Osteoblast (primary cell): ENCODE measurements around the gene NEURL1B. TPM values are rescaled to one million over a fixed set of nuclear protein-coding genes. Genes with fewer than 3 reads are reported as not detected.

Source experiments
- DNase-seq: peaks from one replicate; pipeline ENCODE4 v3.0.0; 2011; ENCODE audit warnings: low spot score, mixed read lengths; ENCODE audit not compliant: insufficient read length; ENCODE audit errors: missing footprints
- H2AFZ ChIP-seq: 2 replicates; pipeline ENCODE4 v1.6.0; 2011; ENCODE audit warnings: mild to moderate bottlenecking, low read length
- H3K27ac ChIP-seq: 2 replicates; pipeline ENCODE4 v1.5.1; 2011; ENCODE audit warnings: mild to moderate bottlenecking, low read depth, low read length, moderate library complexity
- H3K27me3 ChIP-seq: 2 replicates; pipeline ENCODE4 v1.6.0; 2012; ENCODE audit warnings: mild to moderate bottlenecking, control low read depth, inconsistent platforms, low read length, moderate library complexity; ENCODE audit not compliant: insufficient read depth
- H3K36me3 ChIP-seq: 2 replicates; pipeline ENCODE4 v1.5.1; 2011; ENCODE audit warnings: mild to moderate bottlenecking, low read length, control low read depth, moderate library complexity; ENCODE audit not compliant: insufficient read depth
- H3K4me1 ChIP-seq: 2 replicates; pipeline ENCODE4 v1.5.1; 2011; ENCODE audit warnings: mild to moderate bottlenecking, low read length, control low read depth, moderate library complexity; ENCODE audit not compliant: insufficient read depth
- H3K4me2 ChIP-seq: 2 replicates; pipeline ENCODE4 v1.6.0; 2011; ENCODE audit warnings: mild to moderate bottlenecking, low read length; ENCODE audit not compliant: insufficient read depth
- H3K4me3 ChIP-seq: fragments of 200-600 bp; sonication (generic); 3 replicates; pipeline ENCODE4 v1.5.1; 2012; ENCODE audit warnings: mild to moderate bottlenecking, low read length, inconsistent platforms; ENCODE audit not compliant: insufficient read depth
- H3K79me2 ChIP-seq: 2 replicates; pipeline ENCODE4 v1.6.0; 2012; ENCODE audit warnings: mild to moderate bottlenecking, low read length, control low read depth, inconsistent platforms; ENCODE audit not compliant: insufficient read depth
- H3K9me3 ChIP-seq: 2 replicates; pipeline ENCODE4 v1.5.1; 2011; ENCODE audit warnings: low read depth, low read length, control low read depth
- H4K20me1 ChIP-seq: 2 replicates; pipeline ENCODE4 v1.6.0; 2012; ENCODE audit warnings: mild to moderate bottlenecking, low read length, control low read depth; ENCODE audit not compliant: insufficient read depth
- CTCF ChIP-seq: IDR thresholded peaks from 2 replicates; pipeline ENCODE4 v1.5.1; 2011; ENCODE audit warnings: mild to moderate bottlenecking, low read depth, low read length, moderate library complexity; ENCODE audit errors: extremely low read depth
- total RNA-seq: library from RNA; depleted of rRNA; stranded (reverse); fragments of >200 nt; gene quantifications from 2 replicates; pipeline ENCODE4 v1.2.3, GENCODE V29; 2012

The NEURL1B gene
- total RNA-seq, 1 donor = 0.36 TPM

- H3K4me3 ChIP-seq = no peak overlapping the region
- no peaks in the 10 kb centered on the region for H3K9me3 ChIP-seq
- DNase-seq = peak; percentile 78
- H3K4me1 ChIP-seq = peaks cover 4% of the 10 kb centered on the region
- H2AFZ ChIP-seq = no peak overlapping the region
- H3K27ac ChIP-seq = no peak overlapping the region
- H3K27me3 ChIP-seq = no peaks in the 10 kb centered on the region
- H3K79me2 ChIP-seq = no peaks in the 10 kb centered on the region
- H3K4me2 ChIP-seq = no peak overlapping the region
- TF ChIP-seq CTCF = no peak
- no peaks in the 10 kb centered on the region for H4K20me1 ChIP-seq
- H3K36me3 ChIP-seq = no peaks in the 10 kb centered on the region
Measured at GRCh38 chr5:172688349-172689217, 47.5 kb downstream of the NEURL1B start.

GRCh38 chr5:172689218-172689572 is 48.1 kb downstream of the NEURL1B start:
- no peak for TF ChIP-seq CTCF
- no peaks in the 10 kb centered on the region for H4K20me1 ChIP-seq
- no peaks in the 10 kb centered on the region for H3K36me3 ChIP-seq
- H2AFZ ChIP-seq = no peak overlapping the region
- H3K27me3 ChIP-seq = no peaks in the 10 kb centered on the region
- H3K4me2 ChIP-seq = no peak overlapping the region
- no peaks in the 10 kb centered on the region for H3K9me3 ChIP-seq
- no peak overlapping the region for H3K27ac ChIP-seq
- peaks cover 4% of the 10 kb centered on the region for H3K4me1 ChIP-seq
- H3K4me3 ChIP-seq = no peak overlapping the region
- no peaks in the 10 kb centered on the region for H3K79me2 ChIP-seq
- DNase-seq = peak; percentile 31

GRCh38 chr5:172689801-172690200 is 48.7 kb downstream of the NEURL1B start:
- DNase-seq = peak; percentile 44
- Histone ChIP-seq H3K4me3 (no peak overlapping the region), H3K4me1 (peaks cover 4% of the 10 kb centered on the region), H3K9me3 (no peaks in the 10 kb centered on the region), H3K36me3 (no peaks in the 10 kb centered on the region), H4K20me1 (no peaks in the 10 kb centered on the region), H3K27ac (no peak overlapping the region), H3K4me2 (no peak overlapping the region), H2AFZ (no peak overlapping the region), H3K79me2 (no peaks in the 10 kb centered on the region), H3K27me3 (no peaks in the 10 kb centered on the region)
- TF ChIP-seq CTCF = no peak

GRCh38 chr5:172690258-172691075 is 49.4 kb downstream of the NEURL1B start:
- peak; percentile 84 for DNase-seq
- Histone ChIP-seq H3K9me3 (no peaks in the 10 kb centered on the region), H3K36me3 (no peaks in the 10 kb centered on the region), H3K27ac (no peak overlapping the region), H3K4me2 (no peak overlapping the region), H4K20me1 (no peaks in the 10 kb centered on the region), H3K4me3 (no peak overlapping the region), H3K27me3 (no peaks in the 10 kb centered on the region), H2AFZ (no peak overlapping the region), H3K79me2 (no peaks in the 10 kb centered on the region), H3K4me1 (peaks cover 4% of the 10 kb centered on the region)
- no peak for TF ChIP-seq CTCF
